Caco-2 (cell line): ENCODE results near the gene DGCR2. TPM values are rescaled to one million over a fixed set of nuclear protein-coding genes. Genes with fewer than 3 reads are reported as not detected.
A peak's percentile ranks its signal among the peaks of the same experiment; 100 is the strongest.

Experiments used
- BruUV-seq: library from RNA; stranded (reverse); fragments of 400-500 nt; replicated peaks from 2 replicates; lab custom pipeline; 2021; lab: Mats Ljungman, UMichigan
- CTCF ChIA-PET: fragments of 300-600 bp; sonication (Branson Sonifier 250); formaldehyde crosslinking; loops from one replicate; lab custom pipeline; 2022; ENCODE audit warnings: antibody characterized with exemption; lab: Charles Lee
- POLR2A ChIA-PET: fragments of 300-600 bp; sonication (Branson Sonifier 250); formaldehyde crosslinking; loops from one replicate; lab custom pipeline; 2022; ENCODE audit warnings: antibody characterized with exemption; lab: Charles Lee
- DNase-seq, 2 experiments: peaks; one replicate each; pipeline versions ENCODE4 v3.0.0 to v3.0.0-alpha.2; 2020 to 2022
- H3K27me3 ChIP-seq: replicated peaks from 2 replicates; pipeline ENCODE4 v1.6.0; 2011; ENCODE audit warnings: low read length; ENCODE audit not compliant: control insufficient read depth, insufficient read depth
- H3K36me3 ChIP-seq: 2 replicates; pipeline ENCODE4 v1.5.1; 2011; ENCODE audit warnings: low read length; ENCODE audit not compliant: control insufficient read depth, insufficient read depth
- H3K4me1 ChIP-seq: fragments of 250-450 bp; sonication (Bioruptor Pico); 2 replicates; pipeline ENCODE4 v1.5.1; 2020; ENCODE audit warnings: mild to moderate bottlenecking
- H3K4me3 ChIP-seq: 2 replicates; pipeline ENCODE4 v1.5.1; 2011; ENCODE audit warnings: low read depth, mild to moderate bottlenecking, control low read depth, low read length
- H3K9me3 ChIP-seq: fragments of 250-450 bp; sonication (Bioruptor Pico); 2 replicates; pipeline ENCODE4 v1.5.1; 2020; ENCODE audit warnings: mild to moderate bottlenecking, moderate library complexity
- H3K27ac Mint-ChIP-seq: one replicate; pipeline ENCODE4 v1.8.0; 2022; ENCODE audit warnings: mixed read lengths; ENCODE audit not compliant: unreplicated experiment
- H3K27me3 Mint-ChIP-seq: one replicate; pipeline ENCODE4 v1.8.0; 2022; ENCODE audit warnings: mixed read lengths; ENCODE audit not compliant: insufficient read depth, unreplicated experiment
- H3K36me3 Mint-ChIP-seq: one replicate; pipeline ENCODE4 v1.8.0; 2022; ENCODE audit warnings: mild to moderate bottlenecking, mixed read lengths; ENCODE audit not compliant: insufficient read depth, unreplicated experiment
- H3K4me1 Mint-ChIP-seq: one replicate; pipeline ENCODE4 v1.8.0; 2022; ENCODE audit warnings: low read depth, mixed read lengths; ENCODE audit not compliant: unreplicated experiment
- H3K4me3 Mint-ChIP-seq: one replicate; pipeline ENCODE4 v1.8.0; 2022; ENCODE audit warnings: mild to moderate bottlenecking, moderate library complexity, mixed read lengths; ENCODE audit not compliant: unreplicated experiment
- H3K9me3 Mint-ChIP-seq: one replicate; pipeline ENCODE4 v1.8.0; 2022; ENCODE audit warnings: mixed read lengths; ENCODE audit not compliant: unreplicated experiment
- intact Hi-C: fragments of 100-400 bp; cut with micrococcal nuclease; formaldehyde crosslinking; loops from one replicate; pipeline ENCODE4 v1.10.0; 2022; ENCODE audit not compliant: unreplicated experiment
- total RNA-seq: library from RNA; stranded (reverse); gene quantifications from 2 replicates; pipeline ENCODE4 v1.2.3, GENCODE V29; 2022
- TF ChIP-seq, protein P1 (sequence below), 2 experiments: fragments of 200-600 bp in 1 of 2; IDR thresholded peaks; 1 replicate in 1 of 2; 2 replicates in 1 of 2; pipeline versions ENCODE4 v1.5.1 to v1.8.0; 2011 to 2022; ENCODE audit warnings: antibody characterized with exemption in 1 of 2, control low read depth in 1 of 2, inconsistent platforms in 1 of 2, low read depth in 1 of 2, low read length in 1 of 2, mild to moderate bottlenecking in 1 of 2, moderate library complexity in 1 of 2; ENCODE audit not compliant: insufficient read depth in 1 of 2, severe bottlenecking in 1 of 2, unreplicated experiment in 1 of 2

Gene DGCR2
- total RNA-seq, 1 experiment from 2014 or later, result 67.9 TPM

GRCh38 chr22:19123936-19124335, 1.7 kb upstream of the DGCR2 start:
- Mint-ChIP-seq H3K4me1 (peaks cover 11% of the 10 kb centered on the region), H3K27me3 (no peaks in the 10 kb centered on the region), H3K36me3 (peaks cover 21% of the 10 kb centered on the region), H3K9me3 (no peaks in the 10 kb centered on the region), H3K4me3 (no peak overlapping the region), H3K27ac (no peak overlapping the region)
- H3K4me3 ChIP-seq, result no peak overlapping the region
- H3K4me1 ChIP-seq, result peaks cover 16% of the 10 kb centered on the region
- H3K27me3 ChIP-seq, result no peaks in the 10 kb centered on the region
- ChIA-PET CTCF (no interaction called here), POLR2A (no interaction called here)
- no peak for DNase-seq
- no peaks in the 10 kb centered on the region for H3K9me3 ChIP-seq
- no TSS peak for BruUV-seq
- no peaks in the 10 kb centered on the region for H3K36me3 ChIP-seq
- TF ChIP-seq, protein P1, sequence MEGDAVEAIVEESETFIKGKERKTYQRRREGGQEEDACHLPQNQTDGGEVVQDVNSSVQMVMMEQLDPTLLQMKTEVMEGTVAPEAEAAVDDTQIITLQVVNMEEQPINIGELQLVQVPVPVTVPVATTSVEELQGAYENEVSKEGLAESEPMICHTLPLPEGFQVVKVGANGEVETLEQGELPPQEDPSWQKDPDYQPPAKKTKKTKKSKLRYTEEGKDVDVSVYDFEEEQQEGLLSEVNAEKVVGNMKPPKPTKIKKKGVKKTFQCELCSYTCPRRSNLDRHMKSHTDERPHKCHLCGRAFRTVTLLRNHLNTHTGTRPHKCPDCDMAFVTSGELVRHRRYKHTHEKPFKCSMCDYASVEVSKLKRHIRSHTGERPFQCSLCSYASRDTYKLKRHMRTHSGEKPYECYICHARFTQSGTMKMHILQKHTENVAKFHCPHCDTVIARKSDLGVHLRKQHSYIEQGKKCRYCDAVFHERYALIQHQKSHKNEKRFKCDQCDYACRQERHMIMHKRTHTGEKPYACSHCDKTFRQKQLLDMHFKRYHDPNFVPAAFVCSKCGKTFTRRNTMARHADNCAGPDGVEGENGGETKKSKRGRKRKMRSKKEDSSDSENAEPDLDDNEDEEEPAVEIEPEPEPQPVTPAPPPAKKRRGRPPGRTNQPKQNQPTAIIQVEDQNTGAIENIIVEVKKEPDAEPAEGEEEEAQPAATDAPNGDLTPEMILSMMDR (IDR thresholded peaks at IDR 0.05; ENCODE audit: insufficient read depth in 1 of 2, low read depth in 1 of 2, low read length in 1 of 2, severe bottlenecking in 1 of 2, unreplicated experiment in 1 of 2), result no peak
- intact Hi-C loops, result no loop called here

GRCh38 chr22:19122752-19123492, 710 bp upstream of the DGCR2 start:
- Histone ChIP-seq H3K4me3 (peak overlapping the region; percentile 70), H3K9me3 (no peaks in the 10 kb centered on the region), H3K4me1 (peaks cover 16% of the 10 kb centered on the region), H3K27me3 (no peaks in the 10 kb centered on the region), H3K36me3 (peaks cover 3% of the 10 kb centered on the region)
- intact Hi-C loops, result loop anchor here (1.0 kb wide), 1 partner anchor 14 kb away; no protein-coding TSS in a partner anchor
- Mint-ChIP-seq H3K4me1 (peaks cover 11% of the 10 kb centered on the region), H3K36me3 (peaks cover 21% of the 10 kb centered on the region), H3K27me3 (no peaks in the 10 kb centered on the region), H3K9me3 (no peaks in the 10 kb centered on the region), H3K27ac (peak overlapping the region; percentile 59), H3K4me3 (peak overlapping the region; percentile 87)
- ChIA-PET CTCF (interaction anchor here (0.6 to 2.1 kb wide), 3 partner anchors 12 to 46 kb away, joined by 3 to 8 read pairs (median 4); partner anchors contain the start of gene ESS2), POLR2A (interaction anchor here (1.6 kb wide), 1 partner anchor 21 kb away, joined by 11 read pairs; the partner anchor contains the start of gene ESS2)
- DNase-seq, result peak in 1 of 2 experiments; percentile 45
- BruUV-seq, result no TSS peak
- TF ChIP-seq, protein P1 (IDR thresholded peaks at IDR 0.05; ENCODE audit: insufficient read depth in 1 of 2, low read depth in 1 of 2, low read length in 1 of 2, severe bottlenecking in 1 of 2, unreplicated experiment in 1 of 2), result no peak

DNA sequence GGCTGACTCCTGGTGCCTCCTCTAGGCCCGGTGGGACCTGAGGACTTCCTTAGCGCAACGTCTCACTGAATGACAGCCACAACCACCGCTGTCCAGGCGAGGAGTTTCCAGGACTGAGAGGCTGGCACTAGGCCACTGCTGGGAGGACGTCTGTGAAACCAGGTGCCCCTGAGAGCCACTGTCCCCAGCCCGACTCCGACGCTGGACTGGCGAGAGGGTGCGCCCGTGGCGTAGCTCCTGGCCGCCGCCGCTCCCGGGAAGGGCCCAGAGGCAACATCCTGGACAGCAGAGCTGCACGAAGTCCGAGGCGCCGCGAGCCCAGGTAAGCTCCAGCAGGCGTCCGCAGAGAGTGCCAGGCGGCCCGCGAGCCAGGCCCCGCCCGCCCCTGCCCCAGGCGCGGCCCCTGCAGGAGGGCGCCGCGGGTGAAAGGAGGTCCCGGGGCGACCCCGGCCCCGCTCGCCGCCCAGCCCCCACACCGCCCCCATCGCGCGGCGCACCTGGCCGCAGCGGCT, 525 bp downstream of the DGCR2 start:
- H3K4me1 ChIP-seq, result peaks cover 16% of the 10 kb centered on the region
- ChIA-PET POLR2A (interaction anchor here (1.6 kb wide), 1 partner anchor 23 kb away, joined by 11 read pairs; the partner anchor contains the start of gene ESS2), CTCF (interaction anchor here (0.5 to 2.1 kb wide), 4 partner anchors 23 to 106 kb away, joined by 4 to 8 read pairs (median 6); partner anchors contain the start of genes ESS2 and SLC25A1)
- no TSS peak for BruUV-seq
- Mint-ChIP-seq H3K9me3 (no peaks in the 10 kb centered on the region), H3K4me1 (peaks cover 11% of the 10 kb centered on the region), H3K4me3 (peak overlapping the region; percentile 87), H3K27me3 (no peaks in the 10 kb centered on the region), H3K36me3 (peaks cover 21% of the 10 kb centered on the region), H3K27ac (peak overlapping the region; percentile 71)
- peaks cover 3% of the 10 kb centered on the region for H3K36me3 ChIP-seq
- H3K27me3 ChIP-seq, result no peaks in the 10 kb centered on the region
- H3K4me3 ChIP-seq, result peak overlapping the region; percentile 88
- intact Hi-C loops, result loop anchor here (1.0 kb wide), 1 partner anchor 12 kb away; no protein-coding TSS in a partner anchor
- TF ChIP-seq, protein P1 (IDR thresholded peaks at IDR 0.05; ENCODE audit: insufficient read depth in 1 of 2, low read depth in 1 of 2, low read length in 1 of 2, severe bottlenecking in 1 of 2, unreplicated experiment in 1 of 2), result no peak
- peak in 1 of 2 experiments; percentile 57 for DNase-seq
- H3K9me3 ChIP-seq, result no peaks in the 10 kb centered on the region
